ENCODE results near the gene DCN. TPM values are rescaled to one million over a fixed set of nuclear protein-coding genes. Genes with fewer than 3 reads are reported as not detected.

The DCN gene
- total RNA-seq, 1 donor from 2014 or later = 12.5 TPM

GRCh38 chr12:91108196-91108755 lies 74.3 kb downstream of the DCN start:
- no peak for TF ChIP-seq CTCF (conservative IDR thresholded peaks at IDR 0.05; ENCODE audit: low read depth, low read length)
- H3K4me3 ChIP-seq (ENCODE audit: low read depth, low read length) = no peak overlapping the region
- no peak for DNase-seq (ENCODE audit: low read depth)

GRCh38 chr12:91106283-91106682 lies 76.3 kb downstream of the DCN start:
- DNase-seq (ENCODE audit: low read depth) = no peak
- no peak overlapping the region for H3K4me3 ChIP-seq (ENCODE audit: low read depth, low read length)
- TF ChIP-seq CTCF (conservative IDR thresholded peaks at IDR 0.05; ENCODE audit: low read depth, low read length) = no peak

- no peak overlapping the region for H3K4me3 ChIP-seq (ENCODE audit: low read depth, low read length)
Measured at GRCh38 chr12:91105807-91106206, 76.8 kb downstream of the DCN start.

GRCh38 chr12:91104812-91105466 lies 77.7 kb downstream of the DCN start:
- no peak for DNase-seq (ENCODE audit: low read depth)
- no peak for TF ChIP-seq CTCF (conservative IDR thresholded peaks at IDR 0.05; ENCODE audit: low read depth, low read length)
- no peak overlapping the region for H3K4me3 ChIP-seq (ENCODE audit: low read depth, low read length)

More at GRCh38 chr12:91105807-91106206, 76.8 kb downstream of the DCN start:
- TF ChIP-seq CTCF (conservative IDR thresholded peaks at IDR 0.05; ENCODE audit: low read depth, low read length) = no peak
- no peak for DNase-seq (ENCODE audit: low read depth)

GRCh38 chr12:91103624-91104023 lies 79.0 kb downstream of the DCN start:
- DNase-seq (ENCODE audit: low read depth) = no peak
- no peak overlapping the region for H3K4me3 ChIP-seq (ENCODE audit: low read depth, low read length)
- TF ChIP-seq CTCF (conservative IDR thresholded peaks at IDR 0.05; ENCODE audit: low read depth, low read length) = no peak

GRCh38 chr12:91103101-91103500 lies 79.5 kb downstream of the DCN start:
- TF ChIP-seq CTCF (conservative IDR thresholded peaks at IDR 0.05; ENCODE audit: low read depth, low read length) = no peak
- no peak overlapping the region for H3K4me3 ChIP-seq (ENCODE audit: low read depth, low read length)
- no peak for DNase-seq (ENCODE audit: low read depth)

GRCh38 chr12:91100906-91101305 lies 81.7 kb downstream of the DCN start:
- DNase-seq (ENCODE audit: low read depth) = no peak
- no peak for TF ChIP-seq CTCF (conservative IDR thresholded peaks at IDR 0.05; ENCODE audit: low read depth, low read length)
- H3K4me3 ChIP-seq (ENCODE audit: low read depth, low read length) = no peak overlapping the region
